HepG2 (cell line): ENCODE data around the gene TEDC1. TPM values are rescaled to one million over a fixed set of nuclear protein-coding genes. Genes with fewer than 3 reads are reported as not detected.

ENCODE experiments used
- AHR ChIP-seq: IDR thresholded peaks from 2 replicates; pipeline ENCODE4 v1.6.1; 2018; ENCODE audit warnings: missing genetic modification reagents, missing compliant biosample characterization
- ATF1 ChIP-seq: IDR thresholded peaks from 2 replicates; pipeline ENCODE4 v1.6.1; 2016; ENCODE audit warnings: mild to moderate bottlenecking, control low read depth
- BHLHE40 ChIP-seq: IDR thresholded peaks from 2 replicates; pipeline ENCODE4 v1.6.1; 2011; ENCODE audit warnings: low read length, improper control_type of control experiment
- DNMT1 ChIP-seq: sonication (generic); formaldehyde crosslinking; IDR thresholded peaks from 2 replicates; pipeline ENCODE4 v1.5.1; 2020; ENCODE audit warnings: mild to moderate bottlenecking, missing genetic modification reagents
- ETS1 ChIP-seq: sonication (generic); formaldehyde crosslinking; IDR thresholded peaks from 2 replicates; pipeline ENCODE4 v1.4.0; 2020; ENCODE audit warnings: missing genetic modification reagents
- HOMEZ ChIP-seq: IDR thresholded peaks from 2 replicates; pipeline ENCODE4 v1.6.1; 2016; ENCODE audit warnings: low read depth
- NRL ChIP-seq: sonication (generic); formaldehyde crosslinking; IDR thresholded peaks from 2 replicates; pipeline ENCODE4 v1.5.0; 2020; ENCODE audit warnings: missing genetic modification reagents, mild to moderate bottlenecking, moderate library complexity, borderline replicate concordance
- PHF8 ChIP-seq: sonication (generic); formaldehyde crosslinking; IDR thresholded peaks from 2 replicates; pipeline ENCODE4 v1.5.0; 2020; ENCODE audit warnings: missing genetic modification reagents
- PPARG ChIP-seq: conservative IDR thresholded peaks from 2 replicates; pipeline ENCODE4 v1.6.1; 2016; ENCODE audit warnings: missing biosample characterization, missing genetic modification reagents
- STAG1 ChIP-seq: sonication (generic); formaldehyde crosslinking; IDR thresholded peaks from 2 replicates; pipeline ENCODE4 v1.4.0; 2020; ENCODE audit warnings: missing genetic modification reagents
- SYNCRIP ChIP-seq: fragments of 200-400 bp; formaldehyde crosslinking; IDR thresholded peaks from 2 replicates; pipeline ENCODE4 v1.6.1; 2018; ENCODE audit warnings: mild to moderate bottlenecking, low read depth, low read length; ENCODE audit not compliant: insufficient read depth
- TEAD3 ChIP-seq: optimal IDR thresholded peaks from 2 replicates; pipeline ENCODE3; 2016; ENCODE audit warnings: borderline replicate concordance
- ZBTB25 ChIP-seq: IDR thresholded peaks from 2 replicates; pipeline ENCODE4 v1.6.1; 2018; ENCODE audit warnings: missing genetic modification reagents
- ZFYVE20 ChIP-seq: sonication (generic); formaldehyde crosslinking; IDR thresholded peaks from 2 replicates; pipeline ENCODE4 v1.8.0; 2023; ENCODE audit warnings: low read depth, mild to moderate bottlenecking, moderate library complexity, missing genetic modification reagents, borderline replicate concordance
- ZNF251 ChIP-seq: sonication (generic); formaldehyde crosslinking; IDR thresholded peaks from 2 replicates; pipeline ENCODE4 v1.9.0; 2021; ENCODE audit warnings: mild to moderate bottlenecking, missing genetic modification reagents
- ZNF567 ChIP-seq: sonication (generic); formaldehyde crosslinking; IDR thresholded peaks from 2 replicates; pipeline ENCODE4 v1.8.1; 2023; ENCODE audit warnings: mild to moderate bottlenecking, missing genetic modification reagents, borderline replicate concordance
- ZNF580 ChIP-seq: IDR thresholded peaks from 2 replicates; pipeline ENCODE4 v1.6.1; 2016; ENCODE audit warnings: low read depth, borderline replicate concordance
- ZNF614 ChIP-seq: IDR thresholded peaks from 2 replicates; pipeline ENCODE4 v1.6.1; 2018; ENCODE audit warnings: missing biosample characterization, missing genetic modification reagents, inconsistent platforms, borderline replicate concordance
- ZNF780A ChIP-seq: sonication (generic); formaldehyde crosslinking; IDR thresholded peaks from 2 replicates; pipeline ENCODE4 v1.8.0; 2022; ENCODE audit warnings: mild to moderate bottlenecking, missing genetic modification reagents, moderate library complexity
- polyA plus RNA-seq, 8 experiments: library from polyadenylated mRNA; depleted of rRNA in 3 of 8; stranded (reverse) in 7 of 8; unstranded in 1 of 8; fragments of >200 nt; fragmentation: Illumina TruSeq in 4 of 8; extraction: Trizol in 4 of 8; gene quantifications; 2 replicates each; pipeline versions ENCODE4 v1.2.1 to v1.2.3, GENCODE V29; 2011 to 2016; ENCODE audit warnings: low read depth in 4 of 8, missing spikeins in 1 of 8, mixed read lengths in 1 of 8; ENCODE audit not compliant: insufficient read depth in 1 of 8
- total RNA-seq, 5 experiments: library from RNA; depleted of rRNA; stranded (reverse); fragments of >200 nt; fragmentation: Illumina TruSeq; extraction: Trizol; gene quantifications; 2 replicates each; pipeline ENCODE4 v1.2.3, GENCODE V29; 2016; ENCODE audit warnings: low read depth in 1 of 5
- TF ChIP-seq, protein P1 (sequence below): sonication (generic); formaldehyde crosslinking; conservative IDR thresholded peaks from 2 replicates; pipeline ENCODE4 v1.8.0; 2022; ENCODE audit warnings: low read depth, missing genetic modification reagents
- TF ChIP-seq, protein P2 (sequence below): sonication (generic); formaldehyde crosslinking; IDR thresholded peaks from 2 replicates; pipeline ENCODE4 v1.4.0; 2020; ENCODE audit warnings: missing genetic modification reagents

TEDC1 gene
- total and polyA plus RNA-seq, 2 of the 13 experiments (the other 11 are each of a cell fraction or from before 2014, with no cell fraction given) = 5.7 to 27.4 TPM

DNA sequence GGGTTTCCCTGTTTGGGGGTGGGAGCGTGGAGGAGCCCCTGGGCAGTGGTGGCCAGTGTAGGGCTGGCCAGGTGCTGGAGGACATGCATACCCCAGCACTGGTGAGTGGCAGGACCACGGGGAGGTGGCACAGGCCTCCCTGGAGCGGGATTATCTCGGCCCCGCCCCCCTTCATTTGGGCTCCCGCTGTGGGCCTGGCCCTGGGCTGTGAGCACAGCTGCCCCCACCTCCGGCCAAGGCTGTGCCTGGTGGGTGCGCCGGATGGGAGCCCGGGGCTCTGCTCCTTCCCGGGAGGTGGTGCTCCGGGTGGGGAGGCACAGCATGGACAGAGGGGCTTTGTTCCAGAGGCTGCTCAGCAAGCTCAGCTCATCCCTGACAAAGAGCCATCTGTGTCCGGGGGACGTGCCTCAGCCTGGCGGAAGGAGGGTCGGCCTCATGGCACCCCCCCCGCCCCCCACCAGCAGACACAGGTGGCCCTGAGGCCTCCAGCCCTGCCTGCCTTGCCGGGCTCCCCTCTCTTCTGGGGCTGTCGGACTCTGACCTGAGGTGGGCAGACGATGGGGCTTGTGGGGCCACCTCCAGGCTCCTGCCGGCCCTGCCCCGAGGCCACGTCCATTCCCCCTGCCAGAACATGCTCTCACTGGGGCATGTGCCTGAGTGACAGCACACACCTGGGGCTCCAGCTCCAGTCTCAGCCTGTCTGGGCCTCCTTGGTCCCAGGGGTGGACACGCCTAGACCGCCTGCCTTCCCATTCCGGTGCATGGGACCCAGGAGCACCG, 8.4 kb downstream of the TEDC1 start (continued):
- TF ChIP-seq NRL (CRISPR knock-in tag) = peak; percentile 94; the same call in 1 of the 2 replicates
- TF ChIP-seq ZFYVE20 (CRISPR knock-in tag) = no peak
- TF ChIP-seq STAG1 (CRISPR knock-in tag) = peak; percentile 11; the same call in 1 of the 2 replicates
- TF ChIP-seq ZNF251 (CRISPR knock-in tag) = no peak
- TF ChIP-seq, protein P1, sequence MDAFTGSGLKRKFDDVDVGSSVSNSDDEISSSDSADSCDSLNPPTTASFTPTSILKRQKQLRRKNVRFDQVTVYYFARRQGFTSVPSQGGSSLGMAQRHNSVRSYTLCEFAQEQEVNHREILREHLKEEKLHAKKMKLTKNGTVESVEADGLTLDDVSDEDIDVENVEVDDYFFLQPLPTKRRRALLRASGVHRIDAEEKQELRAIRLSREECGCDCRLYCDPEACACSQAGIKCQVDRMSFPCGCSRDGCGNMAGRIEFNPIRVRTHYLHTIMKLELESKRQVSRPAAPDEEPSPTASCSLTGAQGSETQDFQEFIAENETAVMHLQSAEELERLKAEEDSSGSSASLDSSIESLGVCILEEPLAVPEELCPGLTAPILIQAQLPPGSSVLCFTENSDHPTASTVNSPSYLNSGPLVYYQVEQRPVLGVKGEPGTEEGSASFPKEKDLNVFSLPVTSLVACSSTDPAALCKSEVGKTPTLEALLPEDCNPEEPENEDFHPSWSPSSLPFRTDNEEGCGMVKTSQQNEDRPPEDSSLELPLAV (CRISPR knock-in tag) = no peak
- no peak; the same call in 1 of the 2 replicates for TF ChIP-seq PHF8 (CRISPR knock-in tag)
- TF ChIP-seq ATF1 (CRISPR knock-in tag) = no peak
- peak; percentile 73; the same call in 1 of the 2 replicates for TF ChIP-seq ZNF580
- 0 out of 2 replicates have a peak, but pooled peaks have one; percentile 8 for TF ChIP-seq HOMEZ (CRISPR knock-in tag)
- TF ChIP-seq PPARG (CRISPR knock-in tag) = no peak; the same call in 1 of the 2 replicates
- TF ChIP-seq ZBTB25 = no peak
- TF ChIP-seq, protein P2, sequence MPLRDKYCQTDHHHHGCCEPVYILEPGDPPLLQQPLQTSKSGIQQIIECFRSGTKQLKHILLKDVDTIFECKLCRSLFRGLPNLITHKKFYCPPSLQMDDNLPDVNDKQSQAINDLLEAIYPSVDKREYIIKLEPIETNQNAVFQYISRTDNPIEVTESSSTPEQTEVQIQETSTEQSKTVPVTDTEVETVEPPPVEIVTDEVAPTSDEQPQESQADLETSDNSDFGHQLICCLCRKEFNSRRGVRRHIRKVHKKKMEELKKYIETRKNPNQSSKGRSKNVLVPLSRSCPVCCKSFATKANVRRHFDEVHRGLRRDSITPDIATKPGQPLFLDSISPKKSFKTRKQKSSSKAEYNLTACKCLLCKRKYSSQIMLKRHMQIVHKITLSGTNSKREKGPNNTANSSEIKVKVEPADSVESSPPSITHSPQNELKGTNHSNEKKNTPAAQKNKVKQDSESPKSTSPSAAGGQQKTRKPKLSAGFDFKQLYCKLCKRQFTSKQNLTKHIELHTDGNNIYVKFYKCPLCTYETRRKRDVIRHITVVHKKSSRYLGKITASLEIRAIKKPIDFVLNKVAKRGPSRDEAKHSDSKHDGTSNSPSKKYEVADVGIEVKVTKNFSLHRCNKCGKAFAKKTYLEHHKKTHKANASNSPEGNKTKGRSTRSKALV = 0 out of 2 replicates have a peak, but pooled peaks have one; percentile 42
- TF ChIP-seq AHR (CRISPR knock-in tag) = no peak
- no peak for TF ChIP-seq BHLHE40
- TF ChIP-seq ZNF567 = no peak
- no peak; the same call in 1 of the 2 replicates for TF ChIP-seq ZNF780A (CRISPR knock-in tag)
- peak; percentile 55 for TF ChIP-seq TEAD3
- no peak for TF ChIP-seq DNMT1 (CRISPR knock-in tag)
- no peak; the same call in 1 of the 2 replicates for TF ChIP-seq ETS1
- TF ChIP-seq ZNF614 (CRISPR knock-in tag) = peak; percentile 59; the same call in 1 of the 2 replicates
- TF ChIP-seq SYNCRIP = no peak
